ENCODE results near the gene TMED1. TPM values are rescaled to one million over a fixed set of nuclear protein-coding genes. Genes with fewer than 3 reads are reported as not detected.

Gene TMED1
- total and polyA plus RNA-seq, 2 of the 8 experiments (the other 6 are each of a cell fraction or from before 2014, with no cell fraction given), result 26.9 to 31.9 TPM

DNA sequence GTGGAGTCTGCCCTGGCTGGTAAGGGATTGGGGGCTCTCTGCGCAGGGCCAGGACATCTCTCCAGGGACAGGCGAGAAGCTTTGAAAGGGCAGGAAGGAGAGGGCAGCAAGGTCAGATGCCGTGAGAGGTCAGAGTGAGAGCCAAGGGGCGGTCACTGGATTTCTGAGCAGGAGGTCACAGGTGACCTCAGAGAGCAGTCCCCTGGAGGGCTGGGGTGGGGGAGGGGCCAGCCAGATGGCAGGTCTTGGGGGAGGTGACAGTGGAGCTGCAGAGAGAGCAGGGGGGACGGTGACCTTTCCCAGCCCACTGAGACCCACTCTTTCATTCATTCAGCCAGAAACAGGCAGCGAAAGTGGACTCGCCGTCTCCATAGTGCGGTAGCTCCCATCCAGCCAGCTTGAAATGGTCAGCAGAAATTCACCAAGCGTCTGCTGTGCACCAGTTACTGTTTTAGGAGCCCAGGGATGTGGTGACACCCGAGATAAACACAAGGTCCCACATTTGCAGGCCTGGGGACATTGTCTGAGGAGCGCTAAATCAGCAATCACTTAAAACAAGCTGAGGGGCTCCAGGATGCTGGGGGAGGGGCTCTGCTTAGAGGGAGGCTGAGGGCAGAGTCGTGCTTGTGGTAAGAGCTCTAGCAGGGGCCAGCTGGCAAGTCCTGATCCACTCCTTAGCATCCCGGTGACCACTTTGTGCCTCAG lies 45.5 kb upstream of the TMED1 start:
- H3K4me1 ChIP-seq (replicated peaks in 1 of 4; ENCODE audit: control insufficient read depth in 3 of 4, insufficient read depth in 4 of 4, low read length in 3 of 4), result peaks cover 26 to 41% (median 35%) of the 10 kb centered on the region in 4 experiments
- peak overlapping the region; percentile 93 for H3K18ac ChIP-seq (ENCODE audit: extremely low read depth, low read length)
- peak overlapping the region; percentile 91 for H2BK20ac ChIP-seq (ENCODE audit: low read length)
- FAIRE-seq (no peak), DNase-seq (ENCODE audit: low read depth in 1 of 2, low spot score in 2 of 2) (no peak)
- no peak overlapping the region for H3K23ac ChIP-seq (ENCODE audit: insufficient read length)
- H3K14ac ChIP-seq (ENCODE audit: insufficient read length), result no peak overlapping the region
- H4K8ac ChIP-seq (ENCODE audit: extremely low read depth, insufficient read depth, low read length), result no peak overlapping the region
- no peak overlapping the region for H3K56ac ChIP-seq (replicated peaks; ENCODE audit: insufficient read length, low read depth, low read length)
- no peaks in the 10 kb centered on the region for H3K23me2 ChIP-seq (ENCODE audit: low read depth, low read length)
- H2AK5ac ChIP-seq (ENCODE audit: low read depth, low read length), result peak overlapping the region; percentile 84; the same call in 1 of the 2 replicates
- peaks cover 0 to 2% (median 0%) of the 10 kb centered on the region in 4 experiments; a peak in 1 of 8 replicates for H3K36me3 ChIP-seq (ENCODE audit: control insufficient read depth in 2 of 4, insufficient read depth in 4 of 4, low read length in 3 of 4)
- H3K27me3 ChIP-seq (replicated peaks in 1 of 4; ENCODE audit: control insufficient read depth in 3 of 4, extremely low read depth in 1 of 4, insufficient read depth in 3 of 4, low read length in 3 of 4), result no peaks in the 10 kb centered on the region
- H3K27ac ChIP-seq (ENCODE audit: low read depth, low read length), result peak overlapping the region; percentile 30; the same call in 1 of the 2 replicates
- H3K9ac ChIP-seq (replicated peaks in 1 of 4; ENCODE audit: extremely low read depth in 1 of 4, low read depth in 3 of 4, low read length in 3 of 4), result no peak overlapping the region
- 0 out of 2 replicates have a peak overlapping the region, but pooled peaks have one; percentile 95 for H2BK15ac ChIP-seq (ENCODE audit: low read length)
- WGBS, 2 experiments (ENCODE audit: extremely low coverage in 1 of 2, insufficient coverage in 1 of 2, insufficient read length in 1 of 2, insufficient replicate concordance in 2 of 2, low coverage in 1 of 2, low lambda C conversion rate in 2 of 2, missing lambda C conversion rate in 1 of 2), result 65% methylated on average over 14 of the region's 14 CpGs; no CpG with 5 or more reads in 1 of the 2 experiments
- no peaks in the 10 kb centered on the region for H3K9me3 ChIP-seq (ENCODE audit: insufficient read depth in 2 of 2, low read depth in 1 of 2, low read length in 1 of 2)
- peak overlapping the region; percentile 42 to 57 for H3K4me2 ChIP-seq (ENCODE audit: insufficient read depth in 1 of 2, low read depth in 2 of 2, low read length in 2 of 2)
- peak overlapping the region; percentile 29 for H4K91ac ChIP-seq (replicated peaks; ENCODE audit: insufficient read length, low read length)
- H2BK5ac ChIP-seq (ENCODE audit: low read depth, low read length), result peak overlapping the region; percentile 97
- peak overlapping the region; percentile 96 for H2BK12ac ChIP-seq (ENCODE audit: low read depth, low read length)
- ChIA-PET CTCF (ENCODE audit: partially characterized antibody) (interaction anchor here (0.7 to 11.7 kb wide), 11 partner anchors 9 to 164 kb away, joined by 3 to 103 read pairs (median 5); partner anchors contain the start of genes CARM1 and TMED1), POLR2A (ENCODE audit: partially characterized antibody) (interaction anchor here (0.6 to 6.4 kb wide), 11 partner anchors 8 to 223 kb away, joined by 3 to 72 read pairs (median 4); partner anchors contain the start of genes CARM1 and TMED1)
- no peak overlapping the region for H2BK120ac ChIP-seq (replicated peaks; ENCODE audit: low read depth, low read length)
- H3K4me3 ChIP-seq (ENCODE audit: extremely low read depth in 1 of 4, insufficient read depth in 2 of 4, low read depth in 3 of 4, low read length in 4 of 4), result peak overlapping the region in 2 of 4 experiments; percentile 3 to 24; a peak in 2 of 8 replicates
- H4K20me1 ChIP-seq (replicated peaks in 1 of 2; ENCODE audit: control insufficient read depth in 1 of 2, insufficient read depth in 2 of 2, low read length in 2 of 2), result peaks cover 0 to 3% of the 10 kb centered on the region in 2 experiments
- peaks cover 4 to 91% of the 10 kb centered on the region in 2 experiments; a peak in 3 of 4 replicates for H3K79me2 ChIP-seq (ENCODE audit: control insufficient read depth in 1 of 2, insufficient read depth in 2 of 2, low read length in 2 of 2)
- no peak overlapping the region for H2AFZ ChIP-seq (ENCODE audit: low read length)
- H3K79me1 ChIP-seq (ENCODE audit: low read depth, low read length), result peaks cover 29% of the 10 kb centered on the region
- no peak overlapping the region for H4K5ac ChIP-seq (ENCODE audit: insufficient read length, low read depth, low read length)
- peak overlapping the region; percentile 48 for H3K4ac ChIP-seq (replicated peaks; ENCODE audit: insufficient read length, low read depth, low read length)
